LNCaP clone FGC (cell line): Measurements from ENCODE around the gene TAS1R3.

Experiments
- DNase-seq: peaks from one replicate; pipeline ENCODE4 v3.0.0-alpha.2; 2011; ENCODE audit warnings: low read depth
- H3K4me3 ChIP-seq: 2 replicates; pipeline ENCODE4 v1.5.1; 2011; ENCODE audit warnings: mild to moderate bottlenecking, low read depth, low read length, control low read depth
- TF ChIP-seq, protein P1 (sequence below): IDR thresholded peaks from 2 replicates; pipeline ENCODE4 v1.5.1; 2012; ENCODE audit warnings: mild to moderate bottlenecking; ENCODE audit not compliant: control insufficient read depth, insufficient read depth; ENCODE audit errors: extremely low read depth

The TAS1R3 gene

DNA sequence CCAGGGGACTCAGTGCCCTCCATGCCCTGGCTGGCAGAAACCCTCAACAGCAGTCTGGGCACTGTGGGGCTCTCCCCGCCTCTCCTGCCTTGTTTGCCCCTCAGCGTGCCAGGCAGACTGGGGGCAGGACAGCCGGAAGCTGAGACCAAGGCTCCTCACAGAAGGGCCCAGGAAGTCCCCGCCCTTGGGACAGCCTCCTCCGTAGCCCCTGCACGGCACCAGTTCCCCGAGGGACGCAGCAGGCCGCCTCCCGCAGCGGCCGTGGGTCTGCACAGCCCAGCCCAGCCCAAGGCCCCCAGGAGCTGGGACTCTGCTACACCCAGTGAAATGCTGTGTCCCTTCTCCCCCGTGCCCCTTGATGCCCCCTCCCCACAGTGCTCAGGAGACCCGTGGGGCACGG is 2.8 kb upstream of the TAS1R3 start:
- no peak for DNase-seq
- H3K4me3 ChIP-seq, result no peak overlapping the region
- TF ChIP-seq, protein P1, sequence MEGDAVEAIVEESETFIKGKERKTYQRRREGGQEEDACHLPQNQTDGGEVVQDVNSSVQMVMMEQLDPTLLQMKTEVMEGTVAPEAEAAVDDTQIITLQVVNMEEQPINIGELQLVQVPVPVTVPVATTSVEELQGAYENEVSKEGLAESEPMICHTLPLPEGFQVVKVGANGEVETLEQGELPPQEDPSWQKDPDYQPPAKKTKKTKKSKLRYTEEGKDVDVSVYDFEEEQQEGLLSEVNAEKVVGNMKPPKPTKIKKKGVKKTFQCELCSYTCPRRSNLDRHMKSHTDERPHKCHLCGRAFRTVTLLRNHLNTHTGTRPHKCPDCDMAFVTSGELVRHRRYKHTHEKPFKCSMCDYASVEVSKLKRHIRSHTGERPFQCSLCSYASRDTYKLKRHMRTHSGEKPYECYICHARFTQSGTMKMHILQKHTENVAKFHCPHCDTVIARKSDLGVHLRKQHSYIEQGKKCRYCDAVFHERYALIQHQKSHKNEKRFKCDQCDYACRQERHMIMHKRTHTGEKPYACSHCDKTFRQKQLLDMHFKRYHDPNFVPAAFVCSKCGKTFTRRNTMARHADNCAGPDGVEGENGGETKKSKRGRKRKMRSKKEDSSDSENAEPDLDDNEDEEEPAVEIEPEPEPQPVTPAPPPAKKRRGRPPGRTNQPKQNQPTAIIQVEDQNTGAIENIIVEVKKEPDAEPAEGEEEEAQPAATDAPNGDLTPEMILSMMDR, result no peak

GRCh38 chr1:1329304-1330210 is 1.5 kb upstream of the TAS1R3 start:
- H3K4me3 ChIP-seq, result no peak overlapping the region
- TF ChIP-seq, protein P1, result no peak
- DNase-seq, result no peak

- H3K4me3 ChIP-seq, result no peak overlapping the region
- no peak for DNase-seq
- TF ChIP-seq, protein P1, result no peak
Observed at GRCh38 chr1:1330366-1331067, 563 bp upstream of the TAS1R3 start.

DNA sequence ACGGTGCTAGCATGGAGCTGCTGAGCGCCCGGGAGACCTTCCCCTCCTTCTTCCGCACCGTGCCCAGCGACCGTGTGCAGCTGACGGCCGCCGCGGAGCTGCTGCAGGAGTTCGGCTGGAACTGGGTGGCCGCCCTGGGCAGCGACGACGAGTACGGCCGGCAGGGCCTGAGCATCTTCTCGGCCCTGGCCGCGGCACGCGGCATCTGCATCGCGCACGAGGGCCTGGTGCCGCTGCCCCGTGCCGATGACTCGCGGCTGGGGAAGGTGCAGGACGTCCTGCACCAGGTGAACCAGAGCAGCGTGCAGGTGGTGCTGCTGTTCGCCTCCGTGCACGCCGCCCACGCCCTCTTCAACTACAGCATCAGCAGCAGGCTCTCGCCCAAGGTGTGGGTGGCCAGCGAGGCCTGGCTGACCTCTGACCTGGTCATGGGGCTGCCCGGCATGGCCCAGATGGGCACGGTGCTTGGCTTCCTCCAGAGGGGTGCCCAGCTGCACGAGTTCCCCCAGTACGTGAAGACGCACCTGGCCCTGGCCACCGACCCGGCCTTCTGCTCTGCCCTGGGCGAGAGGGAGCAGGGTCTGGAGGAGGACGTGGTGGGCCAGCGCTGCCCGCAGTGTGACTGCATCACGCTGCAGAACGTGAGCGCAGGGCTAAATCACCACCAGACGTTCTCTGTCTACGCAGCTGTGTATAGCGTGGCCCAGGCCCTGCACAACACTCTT is 1.1 kb downstream of the TAS1R3 start:
- no peak overlapping the region for H3K4me3 ChIP-seq
- TF ChIP-seq, protein P1, result no peak
- DNase-seq, result no peak

DNA sequence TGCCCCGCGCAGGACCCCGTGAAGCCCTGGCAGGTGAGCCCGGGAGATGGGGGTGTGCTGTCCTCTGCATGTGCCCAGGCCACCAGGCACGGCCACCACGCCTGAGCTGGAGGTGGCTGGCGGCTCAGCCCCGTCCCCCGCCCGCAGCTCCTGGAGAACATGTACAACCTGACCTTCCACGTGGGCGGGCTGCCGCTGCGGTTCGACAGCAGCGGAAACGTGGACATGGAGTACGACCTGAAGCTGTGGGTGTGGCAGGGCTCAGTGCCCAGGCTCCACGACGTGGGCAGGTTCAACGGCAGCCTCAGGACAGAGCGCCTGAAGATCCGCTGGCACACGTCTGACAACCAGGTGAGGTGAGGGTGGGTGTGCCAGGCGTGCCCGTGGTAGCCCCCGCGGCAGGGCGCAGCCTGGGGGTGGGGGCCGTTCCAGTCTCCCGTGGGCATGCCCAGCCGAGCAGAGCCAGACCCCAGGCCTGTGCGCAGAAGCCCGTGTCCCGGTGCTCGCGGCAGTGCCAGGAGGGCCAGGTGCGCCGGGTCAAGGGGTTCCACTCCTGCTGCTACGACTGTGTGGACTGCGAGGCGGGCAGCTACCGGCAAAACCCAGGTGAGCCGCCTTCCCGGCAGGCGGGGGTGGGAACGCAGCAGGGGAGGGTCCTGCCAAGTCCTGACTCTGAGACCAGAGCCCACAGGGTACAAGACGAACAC is 1.8 kb downstream of the TAS1R3 start:
- no peak overlapping the region for H3K4me3 ChIP-seq
- TF ChIP-seq, protein P1, result no peak
- no peak for DNase-seq

DNA sequence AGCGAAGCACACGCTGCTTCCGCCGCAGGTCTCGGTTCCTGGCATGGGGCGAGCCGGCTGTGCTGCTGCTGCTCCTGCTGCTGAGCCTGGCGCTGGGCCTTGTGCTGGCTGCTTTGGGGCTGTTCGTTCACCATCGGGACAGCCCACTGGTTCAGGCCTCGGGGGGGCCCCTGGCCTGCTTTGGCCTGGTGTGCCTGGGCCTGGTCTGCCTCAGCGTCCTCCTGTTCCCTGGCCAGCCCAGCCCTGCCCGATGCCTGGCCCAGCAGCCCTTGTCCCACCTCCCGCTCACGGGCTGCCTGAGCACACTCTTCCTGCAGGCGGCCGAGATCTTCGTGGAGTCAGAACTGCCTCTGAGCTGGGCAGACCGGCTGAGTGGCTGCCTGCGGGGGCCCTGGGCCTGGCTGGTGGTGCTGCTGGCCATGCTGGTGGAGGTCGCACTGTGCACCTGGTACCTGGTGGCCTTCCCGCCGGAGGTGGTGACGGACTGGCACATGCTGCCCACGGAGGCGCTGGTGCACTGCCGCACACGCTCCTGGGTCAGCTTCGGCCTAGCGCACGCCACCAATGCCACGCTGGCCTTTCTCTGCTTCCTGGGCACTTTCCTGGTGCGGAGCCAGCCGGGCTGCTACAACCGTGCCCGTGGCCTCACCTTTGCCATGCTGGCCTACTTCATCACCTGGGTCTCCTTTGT is 2.6 kb downstream of the TAS1R3 start:
- no peak for DNase-seq
- no peak overlapping the region for H3K4me3 ChIP-seq
- TF ChIP-seq, protein P1, result no peak
